ENCODE measurements around the gene TRRAP. TPM values are rescaled to one million over a fixed set of nuclear protein-coding genes. Genes with fewer than 3 reads are reported as not detected.

Gene TRRAP
- total and polyA plus RNA-seq, 2 experiments from 2014 or later, result 14.9 to 58.7 TPM

GRCh38 chr7:99008921-99009530 lies 130.7 kb downstream of the TRRAP start (continued):
- TF ChIP-seq ZNF462 (CRISPR knock-in tag; IDR thresholded peaks at IDR 0.05) (no peak), STAT1 (IDR thresholded peaks at IDR 0.05; ENCODE audit: unreplicated experiment) (no peak), ZNF331 (CRISPR knock-in tag; IDR thresholded peaks at IDR 0.05; ENCODE audit: low read depth) (no peak), POLR2AphosphoS5 (IDR thresholded peaks at IDR 0.05; ENCODE audit: low read depth) (no peak)
- TF ChIP-seq, protein P1, sequence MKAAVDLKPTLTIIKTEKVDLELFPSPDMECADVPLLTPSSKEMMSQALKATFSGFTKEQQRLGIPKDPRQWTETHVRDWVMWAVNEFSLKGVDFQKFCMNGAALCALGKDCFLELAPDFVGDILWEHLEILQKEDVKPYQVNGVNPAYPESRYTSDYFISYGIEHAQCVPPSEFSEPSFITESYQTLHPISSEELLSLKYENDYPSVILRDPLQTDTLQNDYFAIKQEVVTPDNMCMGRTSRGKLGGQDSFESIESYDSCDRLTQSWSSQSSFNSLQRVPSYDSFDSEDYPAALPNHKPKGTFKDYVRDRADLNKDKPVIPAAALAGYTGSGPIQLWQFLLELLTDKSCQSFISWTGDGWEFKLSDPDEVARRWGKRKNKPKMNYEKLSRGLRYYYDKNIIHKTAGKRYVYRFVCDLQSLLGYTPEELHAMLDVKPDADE (IDR thresholded peaks at IDR 0.05), result no peak

DNA sequence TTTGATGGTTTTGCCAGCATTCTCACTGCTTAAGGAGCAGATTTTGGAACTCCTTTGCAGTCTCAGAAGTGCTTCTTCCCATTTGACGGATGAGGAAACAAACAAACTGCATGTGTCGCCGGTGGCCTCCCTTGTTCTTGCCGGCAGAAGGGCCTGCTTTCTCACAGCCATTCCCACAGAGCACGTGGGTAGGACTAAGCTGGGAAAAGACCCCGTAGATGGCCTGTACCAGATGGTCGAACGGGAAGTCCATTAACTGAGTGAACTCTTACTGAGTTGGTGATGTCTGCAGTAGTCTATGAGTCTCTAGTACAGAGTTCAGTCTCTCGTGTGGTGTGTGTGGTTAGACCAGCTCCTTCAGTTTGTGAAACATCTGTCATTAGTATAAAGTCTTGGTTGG lies 131.9 kb downstream of the TRRAP start:
- no peak for ATAC-seq
- peaks cover 84% of the 10 kb centered on the region for H3K36me3 Mint-ChIP-seq (ENCODE audit: low read depth)
- no peak overlapping the region for H3K4me3 ChIP-seq
- H3K27ac ChIP-seq (ENCODE audit: low read depth), result no peak overlapping the region
- no peak overlapping the region for H3K4me3 Mint-ChIP-seq
- H3K9me2 ChIP-seq (ENCODE audit: insufficient read depth), result no peaks in the 10 kb centered on the region
- no peaks in the 10 kb centered on the region for H3K4me1 ChIP-seq (ENCODE audit: insufficient read depth)
- no peaks in the 10 kb centered on the region for H3K27me3 ChIP-seq (ENCODE audit: insufficient read depth)
- no peak overlapping the region for H3K27ac Mint-ChIP-seq
- H4K20me1 ChIP-seq (replicated peaks; ENCODE audit: insufficient read depth), result no peaks in the 10 kb centered on the region; the same call in 1 of the 2 replicates
- no peaks in the 10 kb centered on the region for H3K4me1 Mint-ChIP-seq
- peaks cover 26% of the 10 kb centered on the region for H3K36me3 ChIP-seq (ENCODE audit: insufficient read depth)
- no peaks in the 10 kb centered on the region for H3F3A ChIP-seq (replicated peaks; ENCODE audit: low read depth)
- H3K27me3 Mint-ChIP-seq (ENCODE audit: insufficient read depth, low read depth, poor library complexity), result peaks cover 6% of the 10 kb centered on the region
- no peak overlapping the region for H3K4me2 ChIP-seq
- no peak overlapping the region for H2AFZ ChIP-seq
- H3K9me3 Mint-ChIP-seq, result no peaks in the 10 kb centered on the region
- H3K79me2 ChIP-seq (replicated peaks; ENCODE audit: insufficient read depth), result no peaks in the 10 kb centered on the region
- DNase-seq (ENCODE audit: low spot score), result no peak
- no peak for TF ChIP-seq ZNF114 (CRISPR knock-in tag; IDR thresholded peaks at IDR 0.05)
- no peak for TF ChIP-seq NANOG (IDR thresholded peaks at IDR 0.05; ENCODE audit: borderline replicate concordance)
- TF ChIP-seq CTCF (conservative IDR thresholded peaks at IDR 0.05; ENCODE audit: low read depth in 2 of 2), result no peak
- TF ChIP-seq STAT1 (IDR thresholded peaks at IDR 0.05; ENCODE audit: unreplicated experiment), result no peak
- no peak for TF ChIP-seq JUNB (IDR thresholded peaks at IDR 0.05; ENCODE audit: unreplicated experiment)
- TF ChIP-seq CREB1 (CRISPR knock-in tag; IDR thresholded peaks at IDR 0.05; ENCODE audit: low read depth), result no peak
- no peak for TF ChIP-seq ZNF331 (CRISPR knock-in tag; IDR thresholded peaks at IDR 0.05; ENCODE audit: low read depth)
- TF ChIP-seq POLR2AphosphoS5 (IDR thresholded peaks at IDR 0.05; ENCODE audit: low read depth), result no peak
- no peak for TF ChIP-seq EZH2phosphoT487 (IDR thresholded peaks at IDR 0.05; ENCODE audit: unreplicated experiment)
- TF ChIP-seq, protein P1 (IDR thresholded peaks at IDR 0.05), result no peak

Measured in GM23338 (cell line).